Gastroesophageal sphincter (tissue), 4 donors: Measurements from ENCODE around the gene CNTNAP5. TPM values are rescaled to one million over a fixed set of nuclear protein-coding genes. Genes with fewer than 3 reads are reported as not detected.

ENCODE experiments used
- ATAC-seq: fragments of 150-250 bp; one replicate; pipeline ENCODE4 v1.9.1; 2016; ENCODE audit warnings: mild to moderate bottlenecking, moderate library complexity
- H3K27ac ChIP-seq, 4 donors: fragments of 200-600 bp; sonication (generic) in 3 of 4; 1 replicate in 3 of 4; 2 replicates in 1 of 4; pipeline ENCODE4 v1.5.1; 2016 to 2019
- H3K27me3 ChIP-seq: fragments of 200-600 bp; sonication (generic); one replicate; pipeline ENCODE4 v1.5.1; 2019
- H3K36me3 ChIP-seq, 2 donors: fragments of 200-600 bp; sonication (generic); one replicate each; pipeline ENCODE4 v1.5.1; 2019; ENCODE audit warnings: control low read depth in 1 of 2
- H3K4me1 ChIP-seq, 3 donors: fragments of 200-600 bp; sonication (generic); 1 replicate in 2 of 3; 2 replicates in 1 of 3; pipeline ENCODE4 v1.5.1; 2016 to 2019; ENCODE audit warnings: control low read depth in 2 of 3
- H3K4me3 ChIP-seq, 2 donors: fragments of 200-600 bp; sonication (generic); one replicate each; pipeline ENCODE4 v1.5.1; 2019; ENCODE audit warnings: mild to moderate bottlenecking in 1 of 2, moderate library complexity in 1 of 2
- H3K9me3 ChIP-seq, 3 donors: fragments of 200-600 bp; sonication (generic); one replicate each; pipeline ENCODE4 v1.5.1; 2017 to 2019; ENCODE audit warnings: control low read depth in 2 of 3
- CTCF ChIP-seq, 4 experiments: fragments of 200-600 bp in 2 of 4; fragments of 450-650 bp in 2 of 4; sonication (generic) in 1 of 4; IDR thresholded peaks; one replicate each; pipeline ENCODE4 v1.5.1; 2017 to 2019; ENCODE audit warnings: antibody characterized with exemption in 4 of 4, mild to moderate bottlenecking in 2 of 4, moderate library complexity in 2 of 4
- EP300 ChIP-seq: sonication (generic); formaldehyde crosslinking; IDR thresholded peaks from one replicate; pipeline ENCODE4 v1.6.1; 2017; ENCODE audit warnings: antibody characterized with exemption, mild to moderate bottlenecking
- POLR2A ChIP-seq, 2 donors: fragments of 450-650 bp; IDR thresholded peaks; one replicate each; pipeline ENCODE4 v1.6.1; 2017; ENCODE audit warnings: antibody characterized with exemption in 2 of 2, mild to moderate bottlenecking in 2 of 2, moderate library complexity in 1 of 2
- POLR2AphosphoS5 ChIP-seq: sonication (generic); formaldehyde crosslinking; IDR thresholded peaks from one replicate; pipeline ENCODE4 v1.6.1; 2017; ENCODE audit warnings: antibody characterized with exemption
- WGBS, 2 donors: methylation state at CpG; one replicate each; pipeline ENCODE4 v1.1.5; 2018; ENCODE audit warnings: low coverage in 1 of 2; 5-methylcytosine and 5-hydroxymethylcytosine counted together
- total RNA-seq, 4 donors: library from RNA; depleted of rRNA; stranded (reverse); fragments of >200 nt; gene quantifications; one replicate each; pipeline ENCODE4 v1.1.0, GENCODE V29; 2016

The CNTNAP5 gene
- total RNA-seq, 4 donors from 2014 or later = 3.2 TPM; not detected in 3

GRCh38 chr2:124662946-124663644 lies 638.0 kb downstream of the CNTNAP5 start:
- no peaks in the 10 kb centered on the region for H3K27me3 ChIP-seq
- H3K36me3 ChIP-seq = no peaks in the 10 kb centered on the region
- H3K4me3 ChIP-seq = no peak overlapping the region
- no peak for TF ChIP-seq EP300
- no peak for TF ChIP-seq CTCF (IDR thresholded peaks at IDR 0.05)
- TF ChIP-seq POLR2A (IDR thresholded peaks at IDR 0.05) = no peak
- TF ChIP-seq POLR2AphosphoS5 = no peak
- no peaks in the 10 kb centered on the region for H3K9me3 ChIP-seq
- 92% methylated on average over 9 of the region's 9 CpGs for WGBS, 2 donors
- no peak for ATAC-seq
- no peaks in the 10 kb centered on the region for H3K4me1 ChIP-seq
- no peak overlapping the region for H3K27ac ChIP-seq

GRCh38 chr2:124663645-124663997 lies 638.5 kb downstream of the CNTNAP5 start:
- Histone ChIP-seq H3K4me1 (no peaks in the 10 kb centered on the region), H3K27me3 (no peaks in the 10 kb centered on the region), H3K4me3 (no peak overlapping the region), H3K36me3 (no peaks in the 10 kb centered on the region), H3K27ac (no peak overlapping the region), H3K9me3 (no peaks in the 10 kb centered on the region)
- ATAC-seq = no peak
- no peak for TF ChIP-seq EP300
- no peak for TF ChIP-seq POLR2AphosphoS5
- TF ChIP-seq CTCF (IDR thresholded peaks at IDR 0.05) = no peak
- no peak for TF ChIP-seq POLR2A (IDR thresholded peaks at IDR 0.05)

GRCh38 chr2:124664363-124664762 lies 639.3 kb downstream of the CNTNAP5 start:
- H3K27me3 ChIP-seq = no peaks in the 10 kb centered on the region
- H3K36me3 ChIP-seq = no peaks in the 10 kb centered on the region
- no peak overlapping the region for H3K4me3 ChIP-seq
- H3K9me3 ChIP-seq = no peaks in the 10 kb centered on the region
- WGBS, 2 donors = 70 to 87% methylated on average over 5 of the region's 5 CpGs
- no peaks in the 10 kb centered on the region for H3K4me1 ChIP-seq
- TF ChIP-seq CTCF (IDR thresholded peaks at IDR 0.05) = no peak
- no peak overlapping the region for H3K27ac ChIP-seq
- ATAC-seq = no peak

GRCh38 chr2:124666976-124667375 lies 641.9 kb downstream of the CNTNAP5 start:
- no peaks in the 10 kb centered on the region for H3K9me3 ChIP-seq
- WGBS, 2 donors = 60 to 75% methylated on average over 1 to 2 of the region's 2 CpGs
- H3K27me3 ChIP-seq = no peaks in the 10 kb centered on the region
- no peak overlapping the region for H3K4me3 ChIP-seq
- no peak overlapping the region for H3K27ac ChIP-seq
- ATAC-seq = no peak
- no peaks in the 10 kb centered on the region for H3K36me3 ChIP-seq
- TF ChIP-seq POLR2A (IDR thresholded peaks at IDR 0.05) (no peak), CTCF (IDR thresholded peaks at IDR 0.05) (no peak), EP300 (no peak), POLR2AphosphoS5 (no peak)
- no peaks in the 10 kb centered on the region for H3K4me1 ChIP-seq

GRCh38 chr2:124668161-124668560 lies 643.1 kb downstream of the CNTNAP5 start:
- no peaks in the 10 kb centered on the region for H3K4me1 ChIP-seq
- no peaks in the 10 kb centered on the region for H3K36me3 ChIP-seq
- no peak for TF ChIP-seq EP300
- TF ChIP-seq POLR2A (IDR thresholded peaks at IDR 0.05) = no peak
- no peak for TF ChIP-seq POLR2AphosphoS5
- no peak for TF ChIP-seq CTCF (IDR thresholded peaks at IDR 0.05)
- 16 to 17% methylated on average over 1 to 2 of the region's 2 CpGs for WGBS, 2 donors
- no peak for ATAC-seq
- no peak overlapping the region for H3K27ac ChIP-seq
- no peak overlapping the region for H3K4me3 ChIP-seq
- H3K27me3 ChIP-seq = no peaks in the 10 kb centered on the region
- no peaks in the 10 kb centered on the region for H3K9me3 ChIP-seq
